Gastrocnemius medialis (tissue), 4 donors: Measurements from ENCODE around the gene RPS6KA1.

Source experiments
- CTCF ChIP-seq, 5 experiments: fragments of 450-650 bp in 3 of 5; fragments of 200-600 bp in 2 of 5; sonication (generic) in 2 of 5; IDR thresholded peaks in 4 of 5; conservative IDR thresholded peaks in 1 of 5; 1 replicate in 4 of 5; 2 replicates in 1 of 5; pipeline ENCODE4 v1.5.1; 2016 to 2019; ENCODE audit warnings: antibody characterized with exemption in 5 of 5, mild to moderate bottlenecking in 3 of 5, moderate library complexity in 3 of 5
- POLR2A ChIP-seq, 2 donors: fragments of 450-650 bp; IDR thresholded peaks; one replicate each; pipeline ENCODE4 v1.6.1; 2017; ENCODE audit warnings: antibody characterized with exemption in 2 of 2, mild to moderate bottlenecking in 2 of 2, moderate library complexity in 2 of 2

GRCh38 chr1:26536081-26536480 is 6.5 kb downstream of the RPS6KA1 start:
- TF ChIP-seq CTCF (IDR thresholded peaks at IDR 0.05 in 4 of 5, conservative IDR thresholded peaks at IDR 0.05 in 1 of 5) (no peak), POLR2A (IDR thresholded peaks at IDR 0.05) (no peak)
